Astrocyte of the spinal cord (primary cell): Measurements from ENCODE around the gene MAPK8IP3.

Experiments
- DNase-seq: peaks from one replicate; pipeline ENCODE4 v3.0.0; 2011; ENCODE audit warnings: low read depth, low spot score
- H3K4me3 ChIP-seq: 2 replicates; pipeline ENCODE4 v1.5.1; 2011; ENCODE audit warnings: low read depth, mild to moderate bottlenecking, low read length, moderate library complexity
- in situ Hi-C: cut with HindIII; loops from 2 replicates; pipeline ENCODE4 v1.10.0; 2017; ENCODE audit warnings: low sequenced_read_pairs
- TF ChIP-seq, protein P1 (sequence below): IDR thresholded peaks from 2 replicates; pipeline ENCODE4 v1.5.1; 2012; ENCODE audit warnings: low read depth, mild to moderate bottlenecking, low read length, inconsistent platforms

Gene MAPK8IP3

GRCh38 chr16:1764971-1765370, 59.0 kb downstream of the MAPK8IP3 start:
- TF ChIP-seq, protein P1, sequence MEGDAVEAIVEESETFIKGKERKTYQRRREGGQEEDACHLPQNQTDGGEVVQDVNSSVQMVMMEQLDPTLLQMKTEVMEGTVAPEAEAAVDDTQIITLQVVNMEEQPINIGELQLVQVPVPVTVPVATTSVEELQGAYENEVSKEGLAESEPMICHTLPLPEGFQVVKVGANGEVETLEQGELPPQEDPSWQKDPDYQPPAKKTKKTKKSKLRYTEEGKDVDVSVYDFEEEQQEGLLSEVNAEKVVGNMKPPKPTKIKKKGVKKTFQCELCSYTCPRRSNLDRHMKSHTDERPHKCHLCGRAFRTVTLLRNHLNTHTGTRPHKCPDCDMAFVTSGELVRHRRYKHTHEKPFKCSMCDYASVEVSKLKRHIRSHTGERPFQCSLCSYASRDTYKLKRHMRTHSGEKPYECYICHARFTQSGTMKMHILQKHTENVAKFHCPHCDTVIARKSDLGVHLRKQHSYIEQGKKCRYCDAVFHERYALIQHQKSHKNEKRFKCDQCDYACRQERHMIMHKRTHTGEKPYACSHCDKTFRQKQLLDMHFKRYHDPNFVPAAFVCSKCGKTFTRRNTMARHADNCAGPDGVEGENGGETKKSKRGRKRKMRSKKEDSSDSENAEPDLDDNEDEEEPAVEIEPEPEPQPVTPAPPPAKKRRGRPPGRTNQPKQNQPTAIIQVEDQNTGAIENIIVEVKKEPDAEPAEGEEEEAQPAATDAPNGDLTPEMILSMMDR = no peak
- in situ Hi-C loops = no loop called here
- no peak overlapping the region for H3K4me3 ChIP-seq
- no peak for DNase-seq

DNA sequence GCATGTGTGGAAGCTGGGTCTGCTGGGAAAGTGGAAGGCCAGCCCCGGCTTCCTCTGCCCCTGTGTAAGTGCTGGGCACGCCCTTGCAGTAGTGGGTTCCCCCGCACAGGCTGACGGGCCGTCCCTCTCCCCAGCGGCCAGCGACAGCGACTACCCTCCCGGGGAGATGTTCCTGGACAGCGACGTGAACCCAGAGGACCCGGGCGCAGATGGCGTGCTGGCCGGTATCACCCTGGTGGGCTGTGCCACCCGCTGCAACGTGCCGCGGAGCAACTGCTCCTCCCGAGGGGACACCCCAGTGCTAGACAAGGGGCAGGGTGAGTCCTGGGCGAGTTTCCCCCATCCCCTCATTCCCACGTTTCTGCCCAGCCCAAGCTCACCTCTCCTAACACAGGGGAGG, 59.8 kb downstream of the MAPK8IP3 start:
- in situ Hi-C loops = no loop called here
- TF ChIP-seq, protein P1 = no peak

DNA sequence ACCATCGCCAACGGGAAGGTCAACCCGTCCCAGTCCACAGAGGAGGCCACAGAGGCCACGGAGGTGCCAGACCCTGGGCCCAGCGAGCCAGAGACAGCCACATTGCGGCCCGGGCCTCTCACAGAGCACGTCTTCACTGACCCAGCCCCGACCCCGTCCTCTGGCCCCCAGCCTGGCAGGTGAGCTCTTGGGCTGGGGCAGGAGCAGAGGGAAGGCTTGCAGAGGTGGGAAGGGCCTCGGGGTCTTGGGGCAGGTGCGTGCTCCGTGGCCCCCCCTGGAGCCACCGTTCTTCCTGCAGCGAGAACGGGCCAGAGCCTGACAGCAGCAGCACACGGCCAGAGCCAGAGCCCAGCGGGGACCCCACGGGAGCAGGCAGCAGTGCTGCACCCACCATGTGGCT, 60.2 kb downstream of the MAPK8IP3 start:
- in situ Hi-C loops = no loop called here
- H3K4me3 ChIP-seq = no peak overlapping the region

More for the DNA sequence above, 59.8 kb downstream of the MAPK8IP3 start:
- DNase-seq = no peak
- no peak overlapping the region for H3K4me3 ChIP-seq

GRCh38 chr16:1766701-1767100, 60.7 kb downstream of the MAPK8IP3 start:
- in situ Hi-C loops = no loop called here
- H3K4me3 ChIP-seq = no peak overlapping the region
- DNase-seq = no peak
- TF ChIP-seq, protein P1 = no peak

More for the DNA sequence above, 60.2 kb downstream of the MAPK8IP3 start:
- DNase-seq = no peak
- TF ChIP-seq, protein P1 = no peak

GRCh38 chr16:1767116-1767994, 61.4 kb downstream of the MAPK8IP3 start:
- TF ChIP-seq, protein P1 = no peak
- H3K4me3 ChIP-seq = no peak overlapping the region
- in situ Hi-C loops = no loop called here
- DNase-seq = no peak

DNA sequence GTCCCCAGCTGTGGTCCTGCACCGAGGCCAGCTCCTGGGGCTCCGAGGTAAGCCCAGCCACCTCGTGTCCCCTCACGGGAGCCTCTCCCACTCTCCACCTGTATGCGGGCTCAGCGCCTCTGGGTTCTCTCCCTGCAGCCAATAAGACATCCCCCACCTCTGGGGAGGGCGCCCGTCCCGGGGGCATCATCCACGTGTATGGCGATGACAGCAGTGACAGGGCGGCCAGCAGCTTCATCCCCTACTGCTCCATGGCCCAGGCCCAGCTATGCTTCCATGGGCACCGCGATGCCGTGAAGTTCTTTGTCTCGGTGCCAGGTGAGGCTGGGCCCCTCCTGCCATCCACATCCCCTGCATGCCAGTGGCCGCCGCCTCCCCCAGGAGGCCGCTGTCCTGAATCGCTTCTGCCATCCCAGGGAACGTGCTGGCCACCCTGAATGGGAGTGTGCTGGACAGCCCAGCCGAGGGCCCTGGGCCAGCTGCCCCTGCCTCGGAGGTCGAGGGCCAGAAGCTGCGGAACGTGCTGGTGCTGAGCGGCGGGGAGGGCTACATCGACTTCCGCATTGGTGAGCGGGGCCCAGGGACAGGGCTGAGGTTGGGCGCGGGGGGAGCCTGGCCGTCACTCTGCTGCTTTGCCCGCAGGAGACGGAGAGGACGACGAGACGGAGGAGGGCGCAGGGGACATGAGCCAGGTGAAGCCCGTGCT, 62.2 kb downstream of the MAPK8IP3 start:
- H3K4me3 ChIP-seq = no peak overlapping the region

More for the DNA sequence above, 62.2 kb downstream of the MAPK8IP3 start:
- TF ChIP-seq, protein P1 = no peak
- DNase-seq = no peak
- in situ Hi-C loops = no loop called here
